Nephron (organoid): Measurements from ENCODE around the gene EZH1.

Experiments used
- H3K27ac Mint-ChIP-seq, 3 experiments: 2 replicates each; pipeline ENCODE4 v1.8.0; 2020; ENCODE audit warnings: mixed read lengths in 3 of 3, mild to moderate bottlenecking in 2 of 3, moderate library complexity in 1 of 3
- H3K27me3 Mint-ChIP-seq: 2 replicates; pipeline ENCODE4 v1.8.0; 2021; ENCODE audit warnings: low read depth, mild to moderate bottlenecking, moderate library complexity, mixed read lengths
- H3K36me3 Mint-ChIP-seq: 2 replicates; pipeline ENCODE4 v1.8.0; 2020; ENCODE audit warnings: low read depth, mixed read lengths
- H3K4me1 Mint-ChIP-seq: 2 replicates; pipeline ENCODE4 v1.8.0; 2020; ENCODE audit warnings: mixed read lengths
- H3K4me3 Mint-ChIP-seq, 3 experiments: 2 replicates each; pipeline ENCODE4 v1.8.0; 2020; ENCODE audit warnings: mild to moderate bottlenecking in 3 of 3, mixed read lengths in 3 of 3, moderate library complexity in 2 of 3
- H3K9me3 Mint-ChIP-seq: 2 replicates; pipeline ENCODE4 v1.8.0; 2020; ENCODE audit warnings: mixed read lengths
- TF ChIP-seq, protein P1 (sequence below), 3 experiments: fragments of 200-600 bp; sonication (generic); IDR thresholded peaks; one replicate each; pipeline ENCODE4 v1.5.0; 2021; ENCODE audit warnings: antibody characterized with exemption in 3 of 3; ENCODE audit not compliant: unreplicated experiment in 3 of 3

The EZH1 gene

DNA sequence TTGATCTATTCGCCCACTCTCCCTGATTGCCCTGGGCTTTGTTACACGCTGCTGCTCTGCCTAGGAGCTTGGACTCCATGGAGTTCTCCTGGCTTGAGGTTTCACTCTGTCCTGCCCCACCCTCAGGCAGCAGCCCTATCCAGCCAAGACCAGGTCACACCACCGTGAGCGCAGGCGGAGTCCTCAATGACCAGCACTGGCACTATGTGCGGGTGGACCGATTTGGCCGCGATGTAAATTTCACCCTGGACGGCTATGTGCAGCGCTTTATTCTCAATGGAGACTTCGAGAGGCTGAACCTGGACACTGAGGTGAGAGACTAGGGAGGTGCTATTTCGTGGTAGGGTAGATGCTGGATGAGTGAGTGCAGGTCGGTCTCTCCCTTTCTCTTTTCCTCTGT lies 59.0 kb downstream of the EZH1 start:
- TF ChIP-seq, protein P1, sequence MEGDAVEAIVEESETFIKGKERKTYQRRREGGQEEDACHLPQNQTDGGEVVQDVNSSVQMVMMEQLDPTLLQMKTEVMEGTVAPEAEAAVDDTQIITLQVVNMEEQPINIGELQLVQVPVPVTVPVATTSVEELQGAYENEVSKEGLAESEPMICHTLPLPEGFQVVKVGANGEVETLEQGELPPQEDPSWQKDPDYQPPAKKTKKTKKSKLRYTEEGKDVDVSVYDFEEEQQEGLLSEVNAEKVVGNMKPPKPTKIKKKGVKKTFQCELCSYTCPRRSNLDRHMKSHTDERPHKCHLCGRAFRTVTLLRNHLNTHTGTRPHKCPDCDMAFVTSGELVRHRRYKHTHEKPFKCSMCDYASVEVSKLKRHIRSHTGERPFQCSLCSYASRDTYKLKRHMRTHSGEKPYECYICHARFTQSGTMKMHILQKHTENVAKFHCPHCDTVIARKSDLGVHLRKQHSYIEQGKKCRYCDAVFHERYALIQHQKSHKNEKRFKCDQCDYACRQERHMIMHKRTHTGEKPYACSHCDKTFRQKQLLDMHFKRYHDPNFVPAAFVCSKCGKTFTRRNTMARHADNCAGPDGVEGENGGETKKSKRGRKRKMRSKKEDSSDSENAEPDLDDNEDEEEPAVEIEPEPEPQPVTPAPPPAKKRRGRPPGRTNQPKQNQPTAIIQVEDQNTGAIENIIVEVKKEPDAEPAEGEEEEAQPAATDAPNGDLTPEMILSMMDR (IDR thresholded peaks at IDR 0.05; ENCODE audit: unreplicated experiment in 3 of 3): no peak
- Mint-ChIP-seq H3K4me1 (peaks cover 15% of the 10 kb centered on the region), H3K27ac (no peak overlapping the region)

DNA sequence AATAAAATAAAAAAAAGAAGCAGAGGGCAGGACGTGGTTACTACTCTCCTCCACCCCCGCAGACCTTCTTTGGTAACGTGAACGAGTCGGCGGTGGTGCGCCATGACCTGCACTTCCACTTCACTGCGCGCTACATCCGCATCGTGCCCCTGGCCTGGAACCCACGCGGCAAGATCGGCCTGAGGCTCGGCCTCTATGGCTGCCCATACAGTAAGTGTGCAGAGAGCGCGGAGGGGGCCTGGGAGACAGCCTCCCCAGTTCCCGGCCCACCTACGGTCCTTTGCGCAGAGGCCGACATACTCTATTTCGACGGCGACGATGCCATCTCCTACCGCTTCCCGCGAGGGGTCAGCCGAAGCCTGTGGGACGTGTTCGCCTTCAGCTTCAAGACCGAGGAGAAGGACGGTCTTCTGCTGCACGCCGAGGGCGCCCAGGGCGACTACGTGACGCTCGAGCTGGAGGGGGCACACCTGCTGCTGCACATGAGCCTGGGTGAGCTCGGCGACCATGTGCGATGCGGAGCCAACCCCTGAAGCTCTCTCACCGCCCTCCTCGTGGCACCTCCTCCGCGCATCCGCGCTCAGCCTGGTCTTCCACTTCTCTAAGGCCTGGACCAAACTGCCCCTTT lies 59.8 kb downstream of the EZH1 start:
- H3K9me3 Mint-ChIP-seq: no peaks in the 10 kb centered on the region
- no peak overlapping the region for H3K27ac Mint-ChIP-seq
- peaks cover 3% of the 10 kb centered on the region for H3K27me3 Mint-ChIP-seq
- H3K4me3 Mint-ChIP-seq: peak overlapping the region; percentile 45 to 68 (median 62)
- H3K4me1 Mint-ChIP-seq: peaks cover 19% of the 10 kb centered on the region
- TF ChIP-seq, protein P1 (IDR thresholded peaks at IDR 0.05; ENCODE audit: unreplicated experiment in 3 of 3): no peak
- peaks cover 44% of the 10 kb centered on the region for H3K36me3 Mint-ChIP-seq

More for the DNA sequence above, 59.0 kb downstream of the EZH1 start:
- Mint-ChIP-seq H3K36me3 (peaks cover 44% of the 10 kb centered on the region), H3K4me3 (peak overlapping the region in 2 of 3 experiments; percentile 45 to 68), H3K9me3 (no peaks in the 10 kb centered on the region), H3K27me3 (peaks cover 3% of the 10 kb centered on the region)

DNA sequence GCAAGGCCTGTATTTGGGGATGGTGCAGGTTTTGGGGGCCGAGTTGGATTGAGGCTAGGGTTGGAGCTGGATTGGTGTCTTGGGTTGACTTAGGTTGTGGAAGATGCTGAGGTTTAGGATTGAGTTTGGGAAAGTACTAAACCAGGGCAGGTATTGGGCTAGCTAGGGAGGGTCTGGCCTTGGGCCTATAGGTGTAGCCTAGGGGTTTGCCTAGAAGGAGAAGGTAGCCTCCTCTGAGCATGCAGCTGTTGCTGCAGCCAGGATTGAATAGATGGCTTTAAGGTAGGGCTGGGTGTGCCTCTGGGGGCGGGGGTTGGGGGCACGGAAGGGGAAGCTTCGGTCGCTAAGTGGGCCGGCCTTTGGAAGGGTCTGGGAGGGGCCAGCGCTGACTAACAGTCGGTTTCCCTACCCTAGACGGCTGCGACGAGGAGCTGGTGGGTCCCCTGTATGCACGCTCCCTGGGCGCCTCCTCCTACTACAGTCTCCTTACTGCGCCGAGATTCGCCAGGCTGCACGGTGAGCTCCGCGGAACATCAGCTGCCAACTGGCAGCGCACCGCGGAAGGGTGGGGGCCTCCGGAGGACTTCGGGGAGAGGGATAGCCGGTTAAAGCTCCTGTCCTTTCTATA lies 61.3 kb downstream of the EZH1 start:
- H3K9me3 Mint-ChIP-seq: no peaks in the 10 kb centered on the region

GRCh38 chr17:42682722-42683403 lies 62.0 kb downstream of the EZH1 start:
- Mint-ChIP-seq H3K9me3 (no peaks in the 10 kb centered on the region), H3K27ac (peak overlapping the region; percentile 98 to 99 (median 99)), H3K36me3 (peaks cover 29% of the 10 kb centered on the region), H3K27me3 (peaks cover 3% of the 10 kb centered on the region), H3K4me1 (peaks cover 37% of the 10 kb centered on the region), H3K4me3 (peak overlapping the region; percentile 88 to 99 (median 92))
- TF ChIP-seq, protein P1 (IDR thresholded peaks at IDR 0.05; ENCODE audit: unreplicated experiment in 3 of 3): no peak

More for the DNA sequence above, 61.3 kb downstream of the EZH1 start:
- TF ChIP-seq, protein P1 (IDR thresholded peaks at IDR 0.05; ENCODE audit: unreplicated experiment in 3 of 3): no peak
- Mint-ChIP-seq H3K36me3 (peaks cover 34% of the 10 kb centered on the region), H3K27ac (peak overlapping the region; percentile 98 to 99 (median 99)), H3K4me3 (peak overlapping the region; percentile 88 to 99 (median 92)), H3K4me1 (peaks cover 31% of the 10 kb centered on the region), H3K27me3 (peaks cover 3% of the 10 kb centered on the region)

- Mint-ChIP-seq H3K4me3 (peak within 1 kb of the TSS; percentile 88 to 99 (median 92)), H3K9me3 (no peaks in the 10 kb centered on the region), H3K27ac (peak within 1 kb of the TSS; percentile 98 to 99 (median 99)), H3K4me1 (peaks cover 40% of the 10 kb centered on the region), H3K36me3 (peaks cover 24% of the 10 kb centered on the region), H3K27me3 (peaks cover 3% of the 10 kb centered on the region)
- TF ChIP-seq, protein P1 (IDR thresholded peaks at IDR 0.05; ENCODE audit: unreplicated experiment in 3 of 3): no peak
Measured at GRCh38 chr17:42681976-42682721, 62.7 kb downstream of the EZH1 start, which contains the start of gene CNTNAP1. TSS of gene CNTNAP1 (plus strand) at chr17:42682531. CDS start at chr17:42682830, 299 bp downstream.
